Measurements from ENCODE around the gene MUC3A.

DNA sequence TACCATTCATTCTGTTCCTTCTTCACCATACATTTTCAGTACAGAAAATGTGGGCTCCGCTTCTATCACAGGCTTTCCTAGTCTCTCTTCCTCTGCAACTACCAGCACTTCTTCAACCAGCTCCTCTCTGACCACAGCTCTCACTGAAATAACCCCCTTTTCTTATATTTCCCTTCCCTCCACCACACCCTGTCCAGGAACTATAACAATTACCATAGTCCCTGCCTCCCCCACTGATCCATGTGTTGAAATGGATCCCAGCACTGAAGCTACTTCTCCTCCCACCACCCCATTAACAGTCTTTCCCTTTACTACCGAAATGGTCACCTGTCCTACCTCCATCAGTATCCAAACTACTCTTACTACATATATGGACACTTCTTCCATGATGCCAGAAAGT is 10.6 kb downstream of the MUC3A start:
- TF ChIP-seq, protein P1, sequence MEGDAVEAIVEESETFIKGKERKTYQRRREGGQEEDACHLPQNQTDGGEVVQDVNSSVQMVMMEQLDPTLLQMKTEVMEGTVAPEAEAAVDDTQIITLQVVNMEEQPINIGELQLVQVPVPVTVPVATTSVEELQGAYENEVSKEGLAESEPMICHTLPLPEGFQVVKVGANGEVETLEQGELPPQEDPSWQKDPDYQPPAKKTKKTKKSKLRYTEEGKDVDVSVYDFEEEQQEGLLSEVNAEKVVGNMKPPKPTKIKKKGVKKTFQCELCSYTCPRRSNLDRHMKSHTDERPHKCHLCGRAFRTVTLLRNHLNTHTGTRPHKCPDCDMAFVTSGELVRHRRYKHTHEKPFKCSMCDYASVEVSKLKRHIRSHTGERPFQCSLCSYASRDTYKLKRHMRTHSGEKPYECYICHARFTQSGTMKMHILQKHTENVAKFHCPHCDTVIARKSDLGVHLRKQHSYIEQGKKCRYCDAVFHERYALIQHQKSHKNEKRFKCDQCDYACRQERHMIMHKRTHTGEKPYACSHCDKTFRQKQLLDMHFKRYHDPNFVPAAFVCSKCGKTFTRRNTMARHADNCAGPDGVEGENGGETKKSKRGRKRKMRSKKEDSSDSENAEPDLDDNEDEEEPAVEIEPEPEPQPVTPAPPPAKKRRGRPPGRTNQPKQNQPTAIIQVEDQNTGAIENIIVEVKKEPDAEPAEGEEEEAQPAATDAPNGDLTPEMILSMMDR (IDR thresholded peaks at IDR 0.05), result no peak
- TF ChIP-seq POLR2A (IDR thresholded peaks at IDR 0.05), result no peak

All from right lobe of liver (tissue), 4 donors.